GM23338 (cell line): ENCODE results near the gene MAD1L1. TPM values are rescaled to one million over a fixed set of nuclear protein-coding genes. Genes with fewer than 3 reads are reported as not detected.

Experiments
- ATAC-seq: fragments of 200-7000 bp; cut with Tn5 transposase; 3 replicates; pipeline ENCODE4 v1.9.1; 2020
- DNase-seq: peaks from one replicate; pipeline ENCODE4 v3.0.0-alpha.2; 2015; ENCODE audit warnings: low spot score
- H2AFZ ChIP-seq: fragments of 200-600 bp; sonication (generic); 2 replicates; pipeline ENCODE4 v1.8.0; 2016; ENCODE audit warnings: antibody characterized with exemption, mild to moderate bottlenecking, moderate library complexity
- H3F3A ChIP-seq: fragments of 200-600 bp; sonication (generic); replicated peaks from 2 replicates; pipeline ENCODE4 v1.8.0; 2017; ENCODE audit warnings: antibody characterized with exemption, mixed run types, low read depth
- H3K27ac ChIP-seq: fragments of 200-600 bp; sonication (generic); 2 replicates; pipeline ENCODE4 v1.6.1; 2016; ENCODE audit warnings: low read depth
- H3K27me3 ChIP-seq: fragments of 200-600 bp; sonication (generic); 2 replicates; pipeline ENCODE4 v1.8.0; 2016; ENCODE audit warnings: mild to moderate bottlenecking, mixed run types, moderate library complexity; ENCODE audit not compliant: insufficient read depth
- H3K36me3 ChIP-seq: fragments of 200-600 bp; sonication (generic); 2 replicates; pipeline ENCODE4 v1.8.0; 2016; ENCODE audit warnings: mild to moderate bottlenecking; ENCODE audit not compliant: insufficient read depth
- H3K4me1 ChIP-seq: fragments of 200-600 bp; sonication (generic); 2 replicates; pipeline ENCODE4 v1.8.0; 2016; ENCODE audit warnings: mild to moderate bottlenecking, moderate library complexity; ENCODE audit not compliant: insufficient read depth
- H3K4me2 ChIP-seq: fragments of 200-600 bp; sonication (generic); 2 replicates; pipeline ENCODE4 v1.7.1; 2017; ENCODE audit warnings: mixed run types
- H3K4me3 ChIP-seq: fragments of 200-600 bp; sonication (generic); 2 replicates; pipeline ENCODE4 v1.6.1; 2016; ENCODE audit warnings: mixed run types
- H3K79me2 ChIP-seq: fragments of 200-600 bp; sonication (generic); replicated peaks from 2 replicates; pipeline ENCODE4 v1.8.0; 2017; ENCODE audit warnings: mild to moderate bottlenecking; ENCODE audit not compliant: insufficient read depth
- H3K9me2 ChIP-seq: fragments of 200-600 bp; sonication (generic); 2 replicates; pipeline ENCODE4 v1.8.0; 2017; ENCODE audit not compliant: insufficient read depth
- H4K20me1 ChIP-seq: fragments of 200-600 bp; sonication (generic); replicated peaks from 2 replicates; pipeline ENCODE4 v1.8.0; 2017; ENCODE audit warnings: mild to moderate bottlenecking; ENCODE audit not compliant: insufficient read depth
- H3K27ac Mint-ChIP-seq: 2 replicates; pipeline ENCODE4 v1.8.0; 2020; ENCODE audit warnings: inconsistent platforms, mild to moderate bottlenecking, moderate library complexity, mixed read lengths
- H3K27me3 Mint-ChIP-seq: 3 replicates; pipeline ENCODE4 v1.8.0; 2022; ENCODE audit warnings: low read depth, mild to moderate bottlenecking, moderate library complexity, mixed read lengths, inconsistent platforms; ENCODE audit not compliant: insufficient read depth, poor library complexity
- H3K36me3 Mint-ChIP-seq: 3 replicates; pipeline ENCODE4 v1.8.0; 2021; ENCODE audit warnings: low read depth, mild to moderate bottlenecking, inconsistent platforms, moderate library complexity, mixed read lengths
- H3K4me1 Mint-ChIP-seq: 3 replicates; pipeline ENCODE4 v1.8.0; 2020; ENCODE audit warnings: mild to moderate bottlenecking, inconsistent platforms, mixed read lengths
- H3K4me3 Mint-ChIP-seq: 3 replicates; pipeline ENCODE4 v1.8.0; 2021; ENCODE audit warnings: moderate library complexity, mild to moderate bottlenecking, inconsistent platforms, mixed read lengths
- H3K9me3 Mint-ChIP-seq: 3 replicates; pipeline ENCODE4 v1.8.0; 2020; ENCODE audit warnings: moderate library complexity, mild to moderate bottlenecking, inconsistent platforms, mixed read lengths
- CTCF ChIP-seq, 2 experiments: fragments of 200-600 bp in 1 of 2; sonication (generic) in 1 of 2; conservative IDR thresholded peaks; 2 replicates each; pipeline versions ENCODE4 v1.5.1 to v1.6.1; 2016 to 2017; ENCODE audit warnings: antibody characterized with exemption in 2 of 2, low read depth in 2 of 2, mild to moderate bottlenecking in 2 of 2, moderate library complexity in 1 of 2
- ETS1 ChIP-seq: IDR thresholded peaks from 2 replicates; pipeline ENCODE4 v1.6.1; 2016; ENCODE audit warnings: antibody characterized with exemption
- EZH2 ChIP-seq: fragments of 200-600 bp; sonication (generic); IDR thresholded peaks from one replicate; pipeline ENCODE4 v1.8.0; 2017; ENCODE audit warnings: antibody characterized with exemption, mild to moderate bottlenecking, low read depth; ENCODE audit not compliant: unreplicated experiment
- JUNB ChIP-seq: IDR thresholded peaks from one replicate; pipeline ENCODE4 v1.6.1; 2016; ENCODE audit warnings: antibody characterized with exemption; ENCODE audit not compliant: unreplicated experiment
- NANOG ChIP-seq: IDR thresholded peaks from 2 replicates; pipeline ENCODE4 v1.6.1; 2016; ENCODE audit warnings: antibody characterized with exemption, borderline replicate concordance
- POLR2AphosphoS5 ChIP-seq: IDR thresholded peaks from 2 replicates; pipeline ENCODE4 v1.6.1; 2016; ENCODE audit warnings: antibody characterized with exemption, low read depth
- REST ChIP-seq: IDR thresholded peaks from one replicate; pipeline ENCODE4 v1.6.1; 2018; ENCODE audit warnings: antibody characterized with exemption; ENCODE audit not compliant: unreplicated experiment
- ZNF331 ChIP-seq: fragments of 250-450 bp; sonication (Bioruptor Pico); IDR thresholded peaks from 2 replicates; pipeline ENCODE4 v1.5.0; 2020; ENCODE audit warnings: low read depth, mild to moderate bottlenecking, moderate library complexity
- ZNF462 ChIP-seq: fragments of 250-450 bp; sonication (Bioruptor Pico); IDR thresholded peaks from 2 replicates; pipeline ENCODE4 v1.5.0; 2020; ENCODE audit warnings: mild to moderate bottlenecking, moderate library complexity
- polyA plus RNA-seq: library from polyadenylated mRNA; unstranded; fragments of >200 nt; fragmentation: Nextera tagmentation; extraction: Ambion mirVana; gene quantifications from 2 replicates; pipeline ENCODE4 v1.2.1, GENCODE V29; 2016
- total RNA-seq: library from RNA; depleted of rRNA; stranded (reverse); fragments of >200 nt; shearing (Covaris generic); gene quantifications from 2 replicates; pipeline ENCODE4 v1.2.3, GENCODE V29; 2014

Gene MAD1L1
- total and polyA plus RNA-seq, 2 experiments from 2014 or later, result 40.3 to 59.3 TPM

- TF ChIP-seq REST (no peak), JUNB (no peak), ETS1 (no peak), CTCF (conservative IDR thresholded peaks at IDR 0.05; ENCODE audit: low read depth in 2 of 2) (no peak)
Observed at GRCh38 chr7:2004841-2005725, 227.7 kb downstream of the MAD1L1 start (continued).

GRCh38 chr7:2003931-2004812 is 228.6 kb downstream of the MAD1L1 start:
- H3K9me3 Mint-ChIP-seq, result no peaks in the 10 kb centered on the region
- no peaks in the 10 kb centered on the region for H3K4me1 Mint-ChIP-seq
- H3K4me3 Mint-ChIP-seq, result no peak overlapping the region
- Histone ChIP-seq H3K4me2 (no peak overlapping the region), H3K27ac (no peak overlapping the region), H3F3A (no peaks in the 10 kb centered on the region), H4K20me1 (0 out of 2 replicates have a peak, but pooled peaks cover 5% of the 10 kb centered on the region), H3K79me2 (0 out of 2 replicates have a peak, but pooled peaks cover 2% of the 10 kb centered on the region), H3K4me1 (no peaks in the 10 kb centered on the region), H2AFZ (no peak overlapping the region), H3K4me3 (no peak overlapping the region), H3K9me2 (no peaks in the 10 kb centered on the region), H3K36me3 (no peaks in the 10 kb centered on the region), H3K27me3 (no peaks in the 10 kb centered on the region)
- H3K36me3 Mint-ChIP-seq, result no peaks in the 10 kb centered on the region
- ATAC-seq (no peak), DNase-seq (no peak)
- H3K27me3 Mint-ChIP-seq, result peaks cover 8% of the 10 kb centered on the region
- no peak overlapping the region for H3K27ac Mint-ChIP-seq
- TF ChIP-seq EZH2, result no peak
- TF ChIP-seq NANOG, result no peak
- no peak for TF ChIP-seq ZNF331 (CRISPR knock-in tag)
- no peak for TF ChIP-seq ZNF462 (CRISPR knock-in tag)
- no peak for TF ChIP-seq POLR2AphosphoS5
